CD4-positive, alpha-beta T cell (primary cell): ENCODE data around the gene CACNA2D4. TPM values are rescaled to one million over a fixed set of nuclear protein-coding genes. Genes with fewer than 3 reads are reported as not detected.
A peak's percentile ranks its signal among the peaks of the same experiment; 100 is the strongest.

ENCODE experiments used
- ATAC-seq: fragments of 200-7000 bp; cut with Tn5 transposase; one replicate; pipeline ENCODE4 v1.10.0; 2022; ENCODE audit warnings: mild to moderate bottlenecking; ENCODE audit not compliant: poor library complexity
- CTCF ChIA-PET: fragments of 350-600 bp; sonication (Branson Sonifier 250); formaldehyde crosslinking; loops from one replicate; lab custom pipeline; 2021; ENCODE audit warnings: antibody characterized with exemption, inconsistent platforms; lab: Charles Lee
- POLR2A ChIA-PET: fragments of 350-600 bp; sonication (Branson Sonifier 250); formaldehyde crosslinking; loops from one replicate; lab custom pipeline; 2021; ENCODE audit warnings: antibody characterized with exemption, inconsistent platforms; lab: Charles Lee
- DNase-seq, 14 experiments: peaks; one replicate each; pipeline ENCODE4 v3.0.0-alpha.2; 2013 to 2020; ENCODE audit warnings: mixed read lengths in 2 of 14
- H3K27ac ChIP-seq, 2 donors: one replicate each; pipeline versions ENCODE4 v1.5.1 to v1.7.0; 2013; ENCODE audit warnings: low read length in 2 of 2, low read depth in 1 of 2, mild to moderate bottlenecking in 1 of 2
- H3K27me3 ChIP-seq, 2 experiments: 1 replicate in 1 of 2; 2 replicates in 1 of 2; pipeline versions ENCODE4 v1.6.1 to v1.7.0; 2013; ENCODE audit warnings: low read length in 2 of 2, control low read depth in 1 of 2, mild to moderate bottlenecking in 1 of 2, moderate library complexity in 1 of 2; ENCODE audit not compliant: insufficient read depth in 2 of 2, control insufficient read depth in 1 of 2
- H3K36me3 ChIP-seq: one replicate; pipeline ENCODE4 v1.6.1; 2013; ENCODE audit warnings: low read length, control low read depth; ENCODE audit not compliant: insufficient read depth
- H3K4me1 ChIP-seq: one replicate; pipeline ENCODE4 v1.6.1; 2013; ENCODE audit warnings: low read length, control low read depth; ENCODE audit not compliant: insufficient read depth
- H3K4me3 ChIP-seq: one replicate; pipeline ENCODE4 v1.5.1; 2013; ENCODE audit warnings: mild to moderate bottlenecking, low read length, moderate library complexity
- H3K9me3 ChIP-seq, 2 experiments: 1 replicate in 1 of 2; 2 replicates in 1 of 2; pipeline versions ENCODE4 v1.6.1 to v1.7.0; 2013; ENCODE audit warnings: low read length in 2 of 2, mild to moderate bottlenecking in 2 of 2, control low read depth in 1 of 2, moderate library complexity in 1 of 2; ENCODE audit not compliant: control insufficient read depth in 1 of 2, insufficient read depth in 1 of 2
- H3K27ac Mint-ChIP-seq: one replicate; pipeline ENCODE4 v1.8.0; 2020; ENCODE audit warnings: mixed read lengths
- H3K27me3 Mint-ChIP-seq: one replicate; pipeline ENCODE4 v1.8.0; 2021; ENCODE audit warnings: mixed read lengths
- H3K36me3 Mint-ChIP-seq: one replicate; pipeline ENCODE4 v1.8.0; 2021; ENCODE audit warnings: low read depth, mixed read lengths
- H3K4me1 Mint-ChIP-seq: one replicate; pipeline ENCODE4 v1.8.0; 2021; ENCODE audit warnings: low read depth, mixed read lengths
- H3K4me3 Mint-ChIP-seq: one replicate; pipeline ENCODE4 v1.8.0; 2020; ENCODE audit warnings: mild to moderate bottlenecking, mixed read lengths
- H3K9me3 Mint-ChIP-seq: one replicate; pipeline ENCODE4 v1.8.0; 2020; ENCODE audit warnings: mixed read lengths
- intact Hi-C, 2 experiments: fragments of 100-400 bp; cut with DNase I in 1 of 2; cut with micrococcal nuclease in 1 of 2; formaldehyde crosslinking; loops; one replicate each; pipeline versions ENCODE4 v1.15.1 to v1.9.0; 2023 to 2025; cut with DNase I, micrococcal nuclease
- total RNA-seq, 174 experiments: library from RNA in 2 of 174; stranded (reverse) in 2 of 174; gene quantifications; one replicate each; pipeline ENCODE4 v1.2.3 and lab custom pipeline; 2021 to 2026
- TF ChIP-seq, protein P1 (sequence below): fragments of 200-600 bp; IDR thresholded peaks from one replicate; pipeline ENCODE4 v1.8.0; 2022; ENCODE audit warnings: antibody characterized with exemption, mild to moderate bottlenecking

The CACNA2D4 gene
- total RNA-seq, 2 experiments from 2014 or later = 10.5 to 11.3 TPM

DNA sequence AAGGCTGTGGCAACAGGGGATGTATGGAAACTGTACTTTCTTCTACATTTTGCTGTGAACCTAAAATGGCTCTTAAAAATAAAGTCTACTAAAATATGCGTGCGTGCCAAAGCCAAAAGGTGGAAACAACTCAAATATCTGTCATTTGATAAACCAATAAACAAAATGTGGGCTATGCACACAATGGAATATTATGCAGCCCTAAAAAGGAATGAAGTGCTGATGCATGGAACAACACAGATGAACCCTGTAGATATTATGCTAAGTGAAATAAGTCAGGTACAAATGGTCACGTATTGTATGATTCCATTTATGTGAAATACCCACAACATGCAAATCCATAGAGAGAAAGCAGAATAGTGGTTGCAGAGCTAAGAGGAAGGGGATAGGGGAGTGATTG, 8.0 kb downstream of the CACNA2D4 start:
- Histone ChIP-seq H3K4me3 (no peak overlapping the region), H3K27ac (no peak overlapping the region), H3K9me3 (peaks cover 11 to 25% of the 10 kb centered on the region in 2 experiments), H3K4me1 (peaks cover 17% of the 10 kb centered on the region), H3K36me3 (no peaks in the 10 kb centered on the region), H3K27me3 (peaks cover 0 to 2% of the 10 kb centered on the region in 2 experiments)
- H3K27me3 Mint-ChIP-seq = peaks cover 15% of the 10 kb centered on the region
- ChIA-PET CTCF (no interaction called here), POLR2A (no interaction called here)
- H3K27ac Mint-ChIP-seq = no peak overlapping the region
- peaks cover 10% of the 10 kb centered on the region for H3K4me1 Mint-ChIP-seq
- H3K4me3 Mint-ChIP-seq = no peak overlapping the region
- intact Hi-C loops = no loop called here
- TF ChIP-seq, protein P1, sequence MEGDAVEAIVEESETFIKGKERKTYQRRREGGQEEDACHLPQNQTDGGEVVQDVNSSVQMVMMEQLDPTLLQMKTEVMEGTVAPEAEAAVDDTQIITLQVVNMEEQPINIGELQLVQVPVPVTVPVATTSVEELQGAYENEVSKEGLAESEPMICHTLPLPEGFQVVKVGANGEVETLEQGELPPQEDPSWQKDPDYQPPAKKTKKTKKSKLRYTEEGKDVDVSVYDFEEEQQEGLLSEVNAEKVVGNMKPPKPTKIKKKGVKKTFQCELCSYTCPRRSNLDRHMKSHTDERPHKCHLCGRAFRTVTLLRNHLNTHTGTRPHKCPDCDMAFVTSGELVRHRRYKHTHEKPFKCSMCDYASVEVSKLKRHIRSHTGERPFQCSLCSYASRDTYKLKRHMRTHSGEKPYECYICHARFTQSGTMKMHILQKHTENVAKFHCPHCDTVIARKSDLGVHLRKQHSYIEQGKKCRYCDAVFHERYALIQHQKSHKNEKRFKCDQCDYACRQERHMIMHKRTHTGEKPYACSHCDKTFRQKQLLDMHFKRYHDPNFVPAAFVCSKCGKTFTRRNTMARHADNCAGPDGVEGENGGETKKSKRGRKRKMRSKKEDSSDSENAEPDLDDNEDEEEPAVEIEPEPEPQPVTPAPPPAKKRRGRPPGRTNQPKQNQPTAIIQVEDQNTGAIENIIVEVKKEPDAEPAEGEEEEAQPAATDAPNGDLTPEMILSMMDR = no peak
- ATAC-seq = no peak
- no peak for DNase-seq
- H3K36me3 Mint-ChIP-seq = no peaks in the 10 kb centered on the region
- H3K9me3 Mint-ChIP-seq = no peaks in the 10 kb centered on the region

- Histone ChIP-seq H3K4me3 (no peak overlapping the region), H3K9me3 (peaks cover 24 to 25% of the 10 kb centered on the region in 2 experiments), H3K4me1 (peaks cover 9% of the 10 kb centered on the region), H3K36me3 (no peaks in the 10 kb centered on the region), H3K27ac (no peak overlapping the region), H3K27me3 (peaks cover 0 to 2% of the 10 kb centered on the region in 2 experiments)
- H3K27me3 Mint-ChIP-seq = peaks cover 15% of the 10 kb centered on the region
- ATAC-seq = no peak
- ChIA-PET CTCF (no interaction called here), POLR2A (no interaction called here)
- H3K27ac Mint-ChIP-seq = no peak overlapping the region
- DNase-seq = no peak
- TF ChIP-seq, protein P1 = no peak
- peaks cover 3% of the 10 kb centered on the region for H3K36me3 Mint-ChIP-seq
- peaks cover 6% of the 10 kb centered on the region for H3K9me3 Mint-ChIP-seq
- no peak overlapping the region for H3K4me3 Mint-ChIP-seq
- intact Hi-C loops = no loop called here
- H3K4me1 Mint-ChIP-seq = peaks cover 3% of the 10 kb centered on the region
These were observed 9.7 kb downstream of the CACNA2D4 start for GRCh38 chr12:1908758-1909157.

DNA sequence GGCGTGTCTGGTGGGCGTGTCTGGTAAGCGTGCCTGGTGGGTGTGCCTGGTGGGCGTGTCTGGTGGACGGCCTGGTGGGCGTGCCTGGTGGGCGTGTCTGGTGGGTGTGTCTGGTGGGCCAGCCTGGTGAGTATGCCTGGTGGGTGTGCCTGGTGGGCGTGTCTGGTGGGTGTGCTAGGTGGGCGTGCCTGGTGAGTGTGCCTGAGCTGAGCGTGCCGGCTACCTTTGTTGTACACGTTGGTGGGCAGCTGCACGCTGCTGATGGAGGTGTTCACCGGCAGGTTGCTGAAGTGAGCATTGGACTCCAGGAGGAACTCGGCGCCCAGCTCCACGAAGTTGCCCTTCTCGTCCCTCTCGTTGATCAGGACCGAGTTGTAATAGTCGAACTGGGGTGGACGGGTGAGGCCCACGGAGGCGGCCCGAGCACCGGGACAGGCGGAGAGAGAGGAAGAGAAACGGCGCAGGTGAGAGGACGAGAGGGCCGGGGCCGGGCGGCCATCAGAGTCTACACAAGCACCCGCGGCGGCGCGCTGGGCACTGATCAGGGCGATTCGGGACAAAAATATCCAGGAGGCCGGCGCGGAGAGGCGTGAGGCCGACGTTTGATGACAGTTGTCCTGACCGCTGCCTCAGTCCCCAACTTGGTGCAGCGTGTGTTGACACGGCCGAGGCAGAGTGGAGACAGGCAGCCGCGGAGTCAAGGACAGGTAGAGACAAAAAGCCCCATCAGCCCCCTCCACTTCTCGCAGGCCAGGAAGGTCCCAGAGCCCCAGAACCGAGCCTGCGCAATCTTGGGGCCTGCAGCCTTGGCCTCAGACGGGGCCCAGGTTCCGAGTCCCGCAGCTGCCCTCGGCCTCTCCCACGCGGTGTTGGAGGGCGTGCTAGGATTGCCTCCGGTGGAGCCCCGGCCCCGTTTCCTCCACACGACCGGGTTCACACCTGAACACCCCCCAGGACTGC, 10.5 kb downstream of the CACNA2D4 start:
- ChIA-PET CTCF (no interaction called here), POLR2A (no interaction called here)
- peak in 7 of 14 experiments; percentile 25 to 46 (median 35) for DNase-seq
- Histone ChIP-seq H3K27me3 (peaks cover 0 to 2% of the 10 kb centered on the region in 2 experiments), H3K4me3 (peak overlapping the region; percentile 12), H3K9me3 (peaks cover 25 to 29% of the 10 kb centered on the region in 2 experiments), H3K36me3 (no peaks in the 10 kb centered on the region), H3K27ac (no peak overlapping the region), H3K4me1 (peaks cover 9% of the 10 kb centered on the region)
- Mint-ChIP-seq H3K36me3 (peaks cover 4% of the 10 kb centered on the region), H3K4me1 (peaks cover 3% of the 10 kb centered on the region), H3K27ac (no peak overlapping the region), H3K4me3 (peak overlapping the region; percentile 67), H3K9me3 (peaks cover 12% of the 10 kb centered on the region), H3K27me3 (peaks cover 15% of the 10 kb centered on the region)
- TF ChIP-seq, protein P1 = no peak
- no peak for ATAC-seq
- intact Hi-C loops = no loop called here
